ENCODE measurements around the gene OTUB1. TPM values are rescaled to one million over a fixed set of nuclear protein-coding genes. Genes with fewer than 3 reads are reported as not detected.
"Not testable (repeated sequence)": the region's sequence is repeated elsewhere in the genome, so short reads cannot be mapped to it uniquely, and the experiment has no call there.

OTUB1 gene
- total RNA-seq, 1 experiment from 2014 or later, result 80.8 TPM

GRCh38 chr11:63961608-63962412, 24.4 kb upstream of the OTUB1 start:
- H3K36me3 ChIP-seq, result no peaks in the 10 kb centered on the region
- H3K27me3 ChIP-seq, result no peaks in the 10 kb centered on the region
- DNase-seq, result peak; percentile 98 to 99
- H3K27ac ChIP-seq, result peak overlapping the region; percentile 62
- no peak overlapping the region for H3K4me3 ChIP-seq
- no peaks in the 10 kb centered on the region for H3K9me3 ChIP-seq (replicated peaks)
- peaks cover 21% of the 10 kb centered on the region for H3K4me1 ChIP-seq

GRCh38 chr11:63963895-63964294, 22.3 kb upstream of the OTUB1 start:
- DNase-seq; H3K27me3 ChIP-seq; H3K27ac ChIP-seq; H3K9me3 ChIP-seq (replicated peaks); H3K36me3 ChIP-seq; H3K4me3 ChIP-seq: not testable (repeated sequence)
- peaks cover 21% of the 10 kb centered on the region for H3K4me1 ChIP-seq

- H3K36me3 ChIP-seq, result no peaks in the 10 kb centered on the region
- H3K4me3 ChIP-seq, result no peak overlapping the region
- H3K27ac ChIP-seq, result no peak overlapping the region
- H3K27me3 ChIP-seq, result no peaks in the 10 kb centered on the region
- H3K4me1 ChIP-seq, result peaks cover 10% of the 10 kb centered on the region
- no peak for DNase-seq
- H3K9me3 ChIP-seq (replicated peaks), result no peaks in the 10 kb centered on the region
Observed at GRCh38 chr11:63966444-63966843, 19.8 kb upstream of the OTUB1 start.

- H3K9me3 ChIP-seq (replicated peaks), result no peaks in the 10 kb centered on the region
- no peak overlapping the region for H3K27ac ChIP-seq
- DNase-seq, result no peak
- no peaks in the 10 kb centered on the region for H3K4me1 ChIP-seq
- H3K36me3 ChIP-seq, result no peaks in the 10 kb centered on the region
- no peaks in the 10 kb centered on the region for H3K27me3 ChIP-seq
- H3K4me3 ChIP-seq, result no peak overlapping the region
Observed at GRCh38 chr11:63969461-63969860, 16.8 kb upstream of the OTUB1 start.

GRCh38 chr11:63970902-63971301, 15.3 kb upstream of the OTUB1 start:
- H3K4me1 ChIP-seq, result peaks cover 2% of the 10 kb centered on the region
- no peaks in the 10 kb centered on the region for H3K9me3 ChIP-seq (replicated peaks)
- no peak overlapping the region for H3K27ac ChIP-seq
- no peaks in the 10 kb centered on the region for H3K27me3 ChIP-seq
- H3K36me3 ChIP-seq, result peaks cover 1% of the 10 kb centered on the region; the same call in 1 of the 2 replicates
- no peak overlapping the region for H3K4me3 ChIP-seq
- no peak for DNase-seq

- not testable (repeated sequence) for H3K4me1 ChIP-seq; H3K9me3 ChIP-seq (replicated peaks); H3K4me3 ChIP-seq; H3K27ac ChIP-seq; DNase-seq; H3K27me3 ChIP-seq
- peaks cover 10% of the 10 kb centered on the region; the same call in 1 of the 2 replicates for H3K36me3 ChIP-seq
Observed at GRCh38 chr11:63973912-63974258, 12.4 kb upstream of the OTUB1 start.

- H3K27ac ChIP-seq, result peak within 1 kb of the TSS; percentile 87
- H3K4me3 ChIP-seq, result peak within 1 kb of the TSS; percentile 78
- H3K9me3 ChIP-seq (replicated peaks), result no peaks in the 10 kb centered on the region
- H3K36me3 ChIP-seq, result peaks cover 10% of the 10 kb centered on the region; the same call in 1 of the 2 replicates
- H3K27me3 ChIP-seq, result no peaks in the 10 kb centered on the region
- peak; percentile 99 to 100 for DNase-seq
- H3K4me1 ChIP-seq, result peaks cover 4% of the 10 kb centered on the region
Observed at GRCh38 chr11:63974259-63975143, 11.7 kb upstream of the OTUB1 start, which contains the start of gene COX8A. Gene COX8A (plus strand): TSS chr11:63974620. CDS start chr11:63974681, 61 bp downstream.

- no peaks in the 10 kb centered on the region for H3K27me3 ChIP-seq
- peaks cover 4% of the 10 kb centered on the region for H3K4me1 ChIP-seq
- DNase-seq, result no peak
- peaks cover 10% of the 10 kb centered on the region; the same call in 1 of the 2 replicates for H3K36me3 ChIP-seq
- H3K9me3 ChIP-seq (replicated peaks), result no peaks in the 10 kb centered on the region
- no peak overlapping the region for H3K4me3 ChIP-seq
- H3K27ac ChIP-seq, result no peak overlapping the region
Observed at GRCh38 chr11:63978551-63979239, 7.5 kb upstream of the OTUB1 start.

GRCh38 chr11:63979426-63979825, 6.8 kb upstream of the OTUB1 start:
- Histone ChIP-seq H3K27me3 (no peaks in the 10 kb centered on the region), H3K36me3 (peaks cover 10% of the 10 kb centered on the region; the same call in 1 of the 2 replicates), H3K9me3 (replicated peaks) (no peaks in the 10 kb centered on the region), H3K27ac (no peak overlapping the region), H3K4me3 (no peak overlapping the region), H3K4me1 (peaks cover 4% of the 10 kb centered on the region)
- DNase-seq, result no peak

GRCh38 chr11:63985812-63986155, 454 bp upstream of the OTUB1 start:
- peak overlapping the region; percentile 84 for H3K4me3 ChIP-seq
- H3K27ac ChIP-seq, result peak overlapping the region; percentile 76; the same call in 1 of the 2 replicates
- no peak for DNase-seq
- peaks cover 3% of the 10 kb centered on the region; the same call in 1 of the 2 replicates for H3K4me1 ChIP-seq
- no peaks in the 10 kb centered on the region for H3K9me3 ChIP-seq (replicated peaks)
- H3K36me3 ChIP-seq, result peaks cover 14% of the 10 kb centered on the region
- H3K27me3 ChIP-seq, result no peaks in the 10 kb centered on the region

GRCh38 chr11:63986932-63987513, 785 bp downstream of the OTUB1 start:
- peaks cover 22% of the 10 kb centered on the region for H3K36me3 ChIP-seq
- peak overlapping the region; percentile 76 for H3K27ac ChIP-seq
- H3K27me3 ChIP-seq, result no peaks in the 10 kb centered on the region
- peak overlapping the region; percentile 84 for H3K4me3 ChIP-seq
- no peak for DNase-seq
- H3K4me1 ChIP-seq, result peaks cover 3% of the 10 kb centered on the region; the same call in 1 of the 2 replicates
- H3K9me3 ChIP-seq (replicated peaks), result no peaks in the 10 kb centered on the region

- Histone ChIP-seq H3K36me3 (peaks cover 30% of the 10 kb centered on the region), H3K4me3 (no peak overlapping the region), H3K9me3 (replicated peaks) (no peaks in the 10 kb centered on the region), H3K27me3 (no peaks in the 10 kb centered on the region), H3K4me1 (0 out of 2 replicates have a peak, but pooled peaks cover 3% of the 10 kb centered on the region), H3K27ac (no peak overlapping the region)
- no peak for DNase-seq
Observed at GRCh38 chr11:63991558-63991957, 5.3 kb downstream of the OTUB1 start.

- Histone ChIP-seq H3K9me3 (replicated peaks) (no peaks in the 10 kb centered on the region), H3K4me1 (no peaks in the 10 kb centered on the region), H3K4me3 (no peak overlapping the region), H3K27ac (no peak overlapping the region), H3K36me3 (peaks cover 43% of the 10 kb centered on the region), H3K27me3 (no peaks in the 10 kb centered on the region)
- no peak for DNase-seq
Observed at GRCh38 chr11:63993100-63993499, 6.9 kb downstream of the OTUB1 start.

- no peaks in the 10 kb centered on the region for H3K27me3 ChIP-seq
- no peak for DNase-seq
- H3K4me3 ChIP-seq, result no peak overlapping the region
- H3K27ac ChIP-seq, result no peak overlapping the region
- H3K4me1 ChIP-seq, result no peaks in the 10 kb centered on the region
- no peaks in the 10 kb centered on the region for H3K9me3 ChIP-seq (replicated peaks)
- peaks cover 45% of the 10 kb centered on the region for H3K36me3 ChIP-seq
Observed at GRCh38 chr11:63993993-63994392, 7.8 kb downstream of the OTUB1 start.

Data from SJCRH30 (cell line).